Motor neuron (in vitro differentiated cells): ENCODE measurements around the gene RCL1. TPM values are rescaled to one million over a fixed set of nuclear protein-coding genes. Genes with fewer than 3 reads are reported as not detected.

Experiments used
- ATAC-seq, 8 experiments: fragments of 200-7000 bp; cut with Tn5 transposase; replicated peaks in 6 of 8; 2 replicates each; pipeline ENCODE4 v1.8.0; 2021; ENCODE audit warnings: mild to moderate bottlenecking in 8 of 8, moderate library complexity in 8 of 8
- H3K27ac ChIP-seq, 2 donors: fragments of 250-450 bp; sonication (Bioruptor Pico); 2 replicates each; pipeline ENCODE4 v1.9.0; 2021; ENCODE audit warnings: antibody characterized with exemption in 2 of 2, mild to moderate bottlenecking in 2 of 2, moderate library complexity in 1 of 2
- H3K4me1 ChIP-seq, 2 donors: fragments of 250-450 bp; sonication (Bioruptor Pico); replicated peaks in 1 of 2; 2 replicates each; pipeline ENCODE4 v1.6.1; 2021; ENCODE audit warnings: antibody characterized with exemption in 2 of 2, mild to moderate bottlenecking in 2 of 2, moderate library complexity in 1 of 2
- H3K4me3 ChIP-seq, 5 donors: fragments of 250-450 bp; sonication (Bioruptor Pico); 2 replicates each; pipeline ENCODE4 v1.9.0; 2021; ENCODE audit warnings: antibody characterized with exemption in 5 of 5, mild to moderate bottlenecking in 5 of 5, moderate library complexity in 4 of 5
- WGBS, 10 experiments: fragments of 450-650 bp; shearing (Covaris generic); methylation state at CpG; one replicate each; pipeline ENCODE4 v1.0.0; 2022; 5-methylcytosine and 5-hydroxymethylcytosine counted together
- in situ Hi-C, 9 experiments: fragments of 400-800 bp; cut with MboI; loops; one replicate each; pipeline ENCODE4 v1.15.0; 2021; ENCODE audit warnings: low sequenced_read_pairs in 9 of 9, low pct_unique_long_range_greater_than_20kb in 2 of 9; ENCODE audit not compliant: unreplicated experiment in 9 of 9
- total RNA-seq, 8 experiments: library from RNA; unstranded; fragments of 300-600 nt; gene quantifications; 2 replicates each; pipeline versions ENCODE4 v1.2.3 to v1.2.4, GENCODE V29; 2022

Gene RCL1
- total RNA-seq, 8 experiments from 2014 or later = 10.3 to 27.7 (median 18.6) TPM

DNA sequence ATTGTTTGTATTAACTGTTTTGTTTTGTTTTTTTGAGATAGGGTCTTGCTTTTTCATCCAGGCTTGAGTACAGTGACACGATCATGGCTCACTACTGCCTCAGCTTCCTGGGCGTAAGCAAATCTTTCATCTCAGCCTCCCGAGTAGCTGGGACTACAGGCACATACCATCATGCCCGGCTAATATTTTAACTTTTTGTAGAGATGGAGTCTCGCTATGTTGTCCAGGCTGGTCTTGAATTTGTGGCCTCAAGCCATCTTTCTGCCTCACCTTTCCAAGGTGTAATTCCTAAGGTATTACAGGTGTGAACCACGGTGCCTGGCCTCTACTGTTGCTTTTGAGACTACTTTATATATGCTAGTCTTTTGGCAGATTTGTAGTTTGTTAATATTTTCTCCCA, 8.4 kb downstream of the RCL1 start:
- no peak overlapping the region for H3K4me3 ChIP-seq
- no peak for ATAC-seq
- in situ Hi-C loops = no loop called here
- 80 to 100% (median 98%) methylated on average over 1 to 6 of the region's 6 CpGs; no CpG with 5 or more reads in 1 of the 10 experiments for WGBS, 10 experiments
- H3K4me1 ChIP-seq = peaks cover 0 to 3% of the 10 kb centered on the region in 2 donors
- no peak overlapping the region for H3K27ac ChIP-seq

DNA sequence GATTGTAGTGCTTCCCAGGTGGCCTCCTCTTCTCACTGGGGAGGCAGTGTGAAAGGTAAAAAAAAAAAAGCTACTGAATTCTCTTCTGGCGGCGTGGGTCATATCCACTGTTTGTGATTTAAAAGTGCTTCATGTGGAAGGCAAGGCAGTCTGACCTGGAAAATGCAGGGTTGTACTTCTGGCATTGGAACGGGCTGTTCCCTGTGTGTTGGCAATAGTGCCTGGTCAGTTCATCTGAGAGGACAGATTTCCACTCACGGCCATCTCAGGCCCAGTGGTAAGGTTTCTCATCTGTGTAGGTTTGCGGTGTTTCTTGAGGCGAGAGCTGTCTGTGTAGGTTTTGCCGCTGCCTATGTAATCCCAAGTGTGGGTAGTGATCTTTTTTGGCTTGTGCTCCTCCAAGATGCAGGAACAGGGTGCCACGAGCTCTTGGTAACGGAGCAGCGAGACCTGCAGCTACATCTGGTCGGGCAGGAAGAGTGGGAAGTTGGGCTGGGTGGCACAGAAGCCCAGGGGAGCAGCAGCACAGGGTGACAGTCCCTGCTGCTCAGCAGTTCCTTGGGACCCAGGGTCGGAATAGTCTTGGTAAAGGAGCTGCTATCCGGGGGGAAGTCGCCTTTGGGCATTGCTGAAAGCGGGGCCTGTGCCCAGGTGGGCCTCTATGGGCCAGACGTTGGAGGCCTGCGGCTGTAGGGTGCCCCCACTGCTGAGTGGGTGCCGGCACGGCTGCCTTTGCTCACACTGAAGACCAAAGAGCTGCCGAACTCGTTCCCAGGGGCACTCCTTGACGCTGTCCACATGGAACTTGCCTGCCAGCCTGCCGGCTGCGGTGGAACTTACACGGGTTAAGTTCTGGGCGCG, 11.2 kb downstream of the RCL1 start:
- Histone ChIP-seq H3K4me3 (no peak overlapping the region), H3K4me1 (no peaks in the 10 kb centered on the region), H3K27ac (no peak overlapping the region)
- ATAC-seq = no peak
- in situ Hi-C loops = no loop called here
- 72 to 100% (median 94%) methylated on average over 1 to 8 of the region's 27 CpGs; no CpG with 5 or more reads in 1 of the 10 experiments for WGBS, 10 experiments

GRCh38 chr9:4804531-4805016, 11.8 kb downstream of the RCL1 start:
- 94 to 100% (median 100%) methylated on average over 2 to 13 of the region's 28 CpGs; no CpG with 5 or more reads in 4 of the 10 experiments for WGBS, 10 experiments
- H3K4me1 ChIP-seq = no peaks in the 10 kb centered on the region
- in situ Hi-C loops = no loop called here
- no peak overlapping the region for H3K27ac ChIP-seq
- no peak for ATAC-seq
- no peak overlapping the region for H3K4me3 ChIP-seq

DNA sequence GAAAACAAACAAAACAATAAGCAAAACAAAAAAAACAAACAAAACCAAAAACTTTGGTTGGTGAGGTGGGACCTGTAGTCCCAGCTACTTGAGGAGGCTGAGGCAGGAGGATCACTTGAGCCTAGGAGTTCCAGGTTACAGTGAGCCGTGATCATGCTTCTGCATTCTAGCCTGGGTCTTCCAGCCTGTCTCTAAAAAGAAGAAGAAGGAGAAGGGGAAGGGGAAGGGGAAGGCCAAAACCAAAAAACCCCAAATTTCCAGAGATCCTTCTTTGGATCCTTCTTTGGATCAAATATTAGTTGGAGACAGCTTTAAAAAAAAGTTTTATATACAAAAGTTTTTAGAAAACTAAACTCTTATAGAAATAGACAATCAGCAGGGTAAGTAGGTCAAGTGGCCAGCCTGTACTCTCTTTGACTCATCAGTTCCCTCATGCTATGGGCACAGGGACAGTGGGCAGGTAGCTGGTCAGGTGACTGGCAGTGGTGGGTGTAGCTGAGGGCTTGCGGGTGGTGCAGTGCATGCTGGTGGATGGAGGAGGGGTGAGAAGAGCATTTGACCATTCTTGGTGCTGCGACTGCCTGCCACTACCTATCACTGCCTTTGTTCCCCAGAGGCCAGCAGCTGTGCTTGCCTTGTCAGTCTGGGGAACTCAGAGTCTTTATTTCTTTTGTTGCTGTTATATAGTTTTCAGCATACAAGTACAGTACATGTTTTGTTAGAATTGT, 12.6 kb downstream of the RCL1 start:
- 88 to 100% (median 100%) methylated on average over 1 to 3 of the region's 3 CpGs; no CpG with 5 or more reads in 5 of the 10 experiments for WGBS, 10 experiments
- Histone ChIP-seq H3K27ac (no peak overlapping the region), H3K4me3 (no peak overlapping the region), H3K4me1 (no peaks in the 10 kb centered on the region)
- ATAC-seq = no peak
- in situ Hi-C loops = no loop called here

GRCh38 chr9:4810565-4810964, 17.8 kb downstream of the RCL1 start:
- in situ Hi-C loops = no loop called here
- no peak overlapping the region for H3K27ac ChIP-seq
- no peak overlapping the region for H3K4me3 ChIP-seq
- H3K4me1 ChIP-seq = no peaks in the 10 kb centered on the region
- 83 to 100% (median 100%) methylated on average over 1 of the region's 1 CpG; no CpG with 5 or more reads in 3 of the 10 experiments for WGBS, 10 experiments
- ATAC-seq = no peak

DNA sequence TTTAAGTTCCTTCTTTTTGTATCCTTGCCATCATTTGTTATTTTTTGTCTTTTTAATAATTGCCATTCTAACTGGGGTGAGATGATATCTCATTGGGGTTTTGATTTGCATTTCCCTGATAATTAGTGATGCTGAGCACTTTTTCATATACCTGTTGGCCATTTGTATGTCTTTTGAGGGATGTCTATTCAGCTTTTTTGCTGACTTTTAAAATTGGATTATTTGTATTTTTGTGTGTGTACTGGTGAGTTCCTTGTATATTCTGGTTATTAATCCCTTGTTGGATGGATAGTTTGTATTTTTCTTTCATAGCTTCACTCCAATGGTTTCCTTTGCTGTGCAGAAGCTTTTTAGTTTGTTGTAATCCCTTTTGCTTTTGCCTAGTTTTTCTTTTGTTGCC, 19.1 kb downstream of the RCL1 start:
- no peak for ATAC-seq
- no peak overlapping the region for H3K27ac ChIP-seq
- in situ Hi-C loops = no loop called here
- H3K4me1 ChIP-seq = no peaks in the 10 kb centered on the region
- H3K4me3 ChIP-seq = no peak overlapping the region

- Histone ChIP-seq H3K4me3 (no peak overlapping the region), H3K27ac (no peak overlapping the region), H3K4me1 (no peaks in the 10 kb centered on the region)
- in situ Hi-C loops = no loop called here
- WGBS, 10 experiments = 56 to 100% (median 94%) methylated on average over 1 to 2 of the region's 2 CpGs; no CpG with 5 or more reads in 2 of the 10 experiments
- ATAC-seq = no peak
Observed at GRCh38 chr9:4812858-4813257, 20.1 kb downstream of the RCL1 start.

- ATAC-seq = no peak
- no peak overlapping the region for H3K4me3 ChIP-seq
Observed at GRCh38 chr9:4814913-4815312, 22.2 kb downstream of the RCL1 start.

GRCh38 chr9:4815381-4815956, 22.7 kb downstream of the RCL1 start:
- Histone ChIP-seq H3K4me3 (no peak overlapping the region), H3K4me1 (no peaks in the 10 kb centered on the region), H3K27ac (no peak overlapping the region)
- in situ Hi-C loops = no loop called here
- ATAC-seq = no peak
- 60 to 100% (median 100%) methylated on average over 1 to 6 of the region's 7 CpGs; no CpG with 5 or more reads in 2 of the 10 experiments for WGBS, 10 experiments

More at GRCh38 chr9:4814913-4815312, 22.2 kb downstream of the RCL1 start:
- no peak overlapping the region for H3K27ac ChIP-seq
- no peaks in the 10 kb centered on the region for H3K4me1 ChIP-seq
- in situ Hi-C loops = no loop called here

GRCh38 chr9:4820168-4820567, 27.4 kb downstream of the RCL1 start:
- ATAC-seq = no peak
- no peak overlapping the region for H3K27ac ChIP-seq
- WGBS, 10 experiments = 40 to 96% (median 75%) methylated on average over 1 to 6 of the region's 6 CpGs
- in situ Hi-C loops = no loop called here
- no peaks in the 10 kb centered on the region for H3K4me1 ChIP-seq
- no peak overlapping the region for H3K4me3 ChIP-seq

DNA sequence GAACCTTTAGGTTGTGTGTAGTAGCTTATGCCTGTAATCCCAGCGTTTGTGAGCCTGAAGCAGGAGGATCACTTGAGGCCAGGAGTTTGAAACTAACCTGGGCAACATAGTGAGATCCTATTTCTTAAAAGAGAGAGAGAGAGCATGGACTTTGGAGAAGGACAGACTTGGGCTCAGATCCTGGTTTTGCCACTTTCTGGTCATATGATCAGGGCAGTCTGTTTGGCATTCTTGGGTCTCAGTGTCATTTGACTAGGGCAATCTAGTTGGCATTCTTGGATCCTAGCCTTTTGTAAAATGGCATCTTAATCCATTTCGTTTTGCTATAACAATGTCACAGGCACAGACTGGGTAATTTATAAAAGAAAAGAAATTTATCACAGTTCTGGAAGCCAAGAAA, 28.4 kb downstream of the RCL1 start:
- Histone ChIP-seq H3K27ac (no peak overlapping the region), H3K4me1 (no peaks in the 10 kb centered on the region), H3K4me3 (no peak overlapping the region)
- in situ Hi-C loops = no loop called here
- WGBS, 10 experiments = 57 to 100% (median 88%) methylated on average over 1 to 2 of the region's 2 CpGs; no CpG with 5 or more reads in 2 of the 10 experiments
- ATAC-seq = no peak

DNA sequence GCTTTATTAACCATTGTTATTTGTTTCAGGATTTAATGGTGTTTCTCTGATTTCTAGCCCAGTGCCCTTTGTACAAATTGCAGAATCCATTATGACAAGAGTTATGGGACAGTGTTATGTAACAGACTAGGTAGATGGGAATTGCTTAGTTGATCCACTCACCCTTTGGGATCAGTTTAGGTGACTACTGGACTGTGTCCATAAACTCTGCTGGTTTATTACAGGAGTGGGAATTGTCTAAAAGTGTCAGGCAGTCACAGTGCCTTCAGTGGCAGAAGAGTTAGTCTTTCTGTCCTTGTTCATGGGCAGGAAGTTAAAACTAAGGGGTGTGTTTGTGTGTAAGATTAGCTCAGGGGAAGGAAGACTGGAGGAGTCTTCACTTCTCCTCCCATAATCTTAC, 29.3 kb downstream of the RCL1 start:
- H3K4me3 ChIP-seq = no peak overlapping the region
- in situ Hi-C loops = no loop called here
- H3K4me1 ChIP-seq = no peaks in the 10 kb centered on the region
- ATAC-seq = no peak
- H3K27ac ChIP-seq = no peak overlapping the region

- in situ Hi-C loops = no loop called here
- ATAC-seq = peak in 1 of 8 experiments; percentile 86
- WGBS, 10 experiments = 87 to 100% (median 96%) methylated on average over 3 to 7 of the region's 7 CpGs; no CpG with 5 or more reads in 1 of the 10 experiments
Observed at GRCh38 chr9:4826417-4827166, 33.8 kb downstream of the RCL1 start.

More at GRCh38 chr9:4826417-4827166, 33.8 kb downstream of the RCL1 start:
- H3K27ac ChIP-seq = no peak overlapping the region
- no peak overlapping the region for H3K4me3 ChIP-seq
- H3K4me1 ChIP-seq = no peaks in the 10 kb centered on the region
